Measurements from ENCODE around the gene TRIM54. TPM values are rescaled to one million over a fixed set of nuclear protein-coding genes. Genes with fewer than 3 reads are reported as not detected.

The TRIM54 gene
- total RNA-seq, 1 experiment from 2014 or later = 3.3 TPM

- TF ChIP-seq, protein P1, sequence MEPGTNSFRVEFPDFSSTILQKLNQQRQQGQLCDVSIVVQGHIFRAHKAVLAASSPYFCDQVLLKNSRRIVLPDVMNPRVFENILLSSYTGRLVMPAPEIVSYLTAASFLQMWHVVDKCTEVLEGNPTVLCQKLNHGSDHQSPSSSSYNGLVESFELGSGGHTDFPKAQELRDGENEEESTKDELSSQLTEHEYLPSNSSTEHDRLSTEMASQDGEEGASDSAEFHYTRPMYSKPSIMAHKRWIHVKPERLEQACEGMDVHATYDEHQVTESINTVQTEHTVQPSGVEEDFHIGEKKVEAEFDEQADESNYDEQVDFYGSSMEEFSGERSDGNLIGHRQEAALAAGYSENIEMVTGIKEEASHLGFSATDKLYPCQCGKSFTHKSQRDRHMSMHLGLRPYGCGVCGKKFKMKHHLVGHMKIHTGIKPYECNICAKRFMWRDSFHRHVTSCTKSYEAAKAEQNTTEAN (CRISPR knock-in tag; IDR thresholded peaks at IDR 0.05) = no peak
- TF ChIP-seq RELA (CRISPR knock-in tag; IDR thresholded peaks at IDR 0.05; ENCODE audit: borderline replicate concordance) (no peak), GRHL2 (CRISPR knock-in tag; IDR thresholded peaks at IDR 0.05; ENCODE audit: insufficient replicate concordance, severe bottlenecking) (no peak), TCF7 (CRISPR knock-in tag; IDR thresholded peaks at IDR 0.05; ENCODE audit: low read depth) (no peak), ZMAT4 (CRISPR knock-in tag; IDR thresholded peaks at IDR 0.05) (no peak), TEAD1 (CRISPR knock-in tag; IDR thresholded peaks at IDR 0.05) (no peak), E2F5 (CRISPR knock-in tag; IDR thresholded peaks at IDR 0.05) (no peak), TP53 (CRISPR knock-in tag; IDR thresholded peaks at IDR 0.05) (no peak), ZNF219 (CRISPR knock-in tag; IDR thresholded peaks at IDR 0.05; ENCODE audit: borderline replicate concordance) (no peak)
- TF ChIP-seq, protein P2, sequence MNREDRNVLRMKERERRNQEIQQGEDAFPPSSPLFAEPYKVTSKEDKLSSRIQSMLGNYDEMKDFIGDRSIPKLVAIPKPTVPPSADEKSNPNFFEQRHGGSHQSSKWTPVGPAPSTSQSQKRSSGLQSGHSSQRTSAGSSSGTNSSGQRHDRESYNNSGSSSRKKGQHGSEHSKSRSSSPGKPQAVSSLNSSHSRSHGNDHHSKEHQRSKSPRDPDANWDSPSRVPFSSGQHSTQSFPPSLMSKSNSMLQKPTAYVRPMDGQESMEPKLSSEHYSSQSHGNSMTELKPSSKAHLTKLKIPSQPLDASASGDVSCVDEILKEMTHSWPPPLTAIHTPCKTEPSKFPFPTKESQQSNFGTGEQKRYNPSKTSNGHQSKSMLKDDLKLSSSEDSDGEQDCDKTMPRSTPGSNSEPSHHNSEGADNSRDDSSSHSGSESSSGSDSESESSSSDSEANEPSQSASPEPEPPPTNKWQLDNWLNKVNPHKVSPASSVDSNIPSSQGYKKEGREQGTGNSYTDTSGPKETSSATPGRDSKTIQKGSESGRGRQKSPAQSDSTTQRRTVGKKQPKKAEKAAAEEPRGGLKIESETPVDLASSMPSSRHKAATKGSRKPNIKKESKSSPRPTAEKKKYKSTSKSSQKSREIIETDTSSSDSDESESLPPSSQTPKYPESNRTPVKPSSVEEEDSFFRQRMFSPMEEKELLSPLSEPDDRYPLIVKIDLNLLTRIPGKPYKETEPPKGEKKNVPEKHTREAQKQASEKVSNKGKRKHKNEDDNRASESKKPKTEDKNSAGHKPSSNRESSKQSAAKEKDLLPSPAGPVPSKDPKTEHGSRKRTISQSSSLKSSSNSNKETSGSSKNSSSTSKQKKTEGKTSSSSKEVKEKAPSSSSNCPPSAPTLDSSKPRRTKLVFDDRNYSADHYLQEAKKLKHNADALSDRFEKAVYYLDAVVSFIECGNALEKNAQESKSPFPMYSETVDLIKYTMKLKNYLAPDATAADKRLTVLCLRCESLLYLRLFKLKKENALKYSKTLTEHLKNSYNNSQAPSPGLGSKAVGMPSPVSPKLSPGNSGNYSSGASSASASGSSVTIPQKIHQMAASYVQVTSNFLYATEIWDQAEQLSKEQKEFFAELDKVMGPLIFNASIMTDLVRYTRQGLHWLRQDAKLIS (CRISPR knock-in tag; IDR thresholded peaks at IDR 0.05; ENCODE audit: borderline replicate concordance) = no peak
- TF ChIP-seq, protein P3, sequence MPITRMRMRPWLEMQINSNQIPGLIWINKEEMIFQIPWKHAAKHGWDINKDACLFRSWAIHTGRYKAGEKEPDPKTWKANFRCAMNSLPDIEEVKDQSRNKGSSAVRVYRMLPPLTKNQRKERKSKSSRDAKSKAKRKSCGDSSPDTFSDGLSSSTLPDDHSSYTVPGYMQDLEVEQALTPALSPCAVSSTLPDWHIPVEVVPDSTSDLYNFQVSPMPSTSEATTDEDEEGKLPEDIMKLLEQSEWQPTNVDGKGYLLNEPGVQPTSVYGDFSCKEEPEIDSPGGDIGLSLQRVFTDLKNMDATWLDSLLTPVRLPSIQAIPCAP (CRISPR knock-in tag; IDR thresholded peaks at IDR 0.05) = no peak
- TF ChIP-seq, protein P4, sequence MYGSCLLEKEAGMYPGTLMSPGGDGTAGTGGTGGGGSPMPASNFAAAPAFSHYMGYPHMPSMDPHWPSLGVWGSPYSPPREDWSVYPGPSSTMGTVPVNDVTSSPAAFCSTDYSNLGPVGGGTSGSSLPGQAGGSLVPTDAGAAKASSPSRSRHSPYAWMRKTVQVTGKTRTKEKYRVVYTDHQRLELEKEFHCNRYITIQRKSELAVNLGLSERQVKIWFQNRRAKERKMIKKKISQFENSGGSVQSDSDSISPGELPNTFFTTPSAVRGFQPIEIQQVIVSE (CRISPR knock-in tag; IDR thresholded peaks at IDR 0.05; ENCODE audit: borderline replicate concordance) = no peak
Observed at GRCh38 chr2:27261926-27262298, 20.3 kb upstream of the TRIM54 start (continued).

DNA sequence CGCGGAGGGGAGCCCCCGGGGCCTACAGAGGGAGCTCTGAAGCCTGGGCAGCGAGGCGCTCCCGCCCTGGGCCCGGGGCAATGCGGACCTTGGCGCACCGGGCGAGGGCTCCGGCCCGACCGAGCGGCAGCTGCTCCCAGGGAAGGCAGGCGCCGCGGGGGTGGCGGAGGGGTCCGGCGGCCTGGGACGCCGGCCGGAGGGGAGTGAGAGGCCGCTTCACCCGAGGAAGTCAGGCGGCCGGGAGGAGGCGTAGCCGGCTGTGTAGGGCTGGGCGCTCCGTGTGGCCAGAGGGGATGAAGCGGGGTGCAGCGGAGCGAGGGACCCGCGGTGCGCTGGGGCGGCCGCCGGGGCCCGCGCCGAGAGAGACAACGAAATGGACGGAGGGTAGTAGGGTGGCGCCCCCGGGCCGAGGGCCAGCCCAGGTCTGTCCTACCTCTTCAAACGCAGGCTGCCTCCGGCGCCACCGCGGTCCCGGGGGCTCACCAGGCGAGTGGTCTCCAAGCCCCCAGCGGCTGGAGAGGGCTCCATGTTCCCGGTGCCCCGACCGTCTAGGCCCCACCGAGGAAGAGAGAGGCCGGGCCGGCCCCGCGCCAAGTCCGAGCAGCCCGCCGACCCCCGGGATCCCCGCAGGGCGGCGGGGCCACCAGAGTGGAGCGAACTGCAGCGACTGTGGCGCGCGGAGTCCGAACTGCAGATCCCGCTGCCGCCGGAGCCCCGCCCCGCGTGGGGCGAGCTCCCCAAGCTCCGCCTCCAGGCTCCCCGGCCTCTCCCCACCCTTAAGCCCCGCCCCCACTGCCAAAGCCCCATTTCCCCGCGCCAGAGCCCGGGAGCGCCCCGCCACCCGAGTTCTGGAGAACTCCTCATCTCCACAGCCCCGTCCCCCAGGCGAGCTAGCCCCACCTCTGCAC lies 19.6 kb upstream of the TRIM54 start, which contains the start of gene SLC30A3:
TSS of gene SLC30A3 (minus strand) at position 669 of the 908 bp plus-strand sequence. CDS start at position 528, 141 bp downstream.
- POLR2A ChIA-PET = interaction anchor here (1.9 kb wide), 1 partner anchor 94 kb away, joined by 4 read pairs; the partner anchor contains the start of gene GTF3C2
- Mint-ChIP-seq H3K36me3 (no peaks in the 10 kb centered on the region), H3K4me3 (peak within 1 kb of the TSS; percentile 93), H3K27me3 (ENCODE audit: low read depth) (peaks cover 30% of the 10 kb centered on the region), H3K27ac (no peak within 1 kb of the TSS), H3K4me1 (peaks cover 26% of the 10 kb centered on the region), H3K9me3 (no peaks in the 10 kb centered on the region)
- peak; percentile 66 for DNase-seq (ENCODE audit: low spot score)
- peak; percentile 42 for ATAC-seq
- CTCF ChIA-PET = interaction anchor here (0.5 to 7.7 kb wide), 12 partner anchors 9 to 176 kb away, joined by 3 to 124 read pairs (median 6); partner anchors contain the start of genes TRIM54 and UCN
- TF ChIP-seq TEAD1 (CRISPR knock-in tag; IDR thresholded peaks at IDR 0.05) = peak; percentile 47; the same call in 1 of the 2 replicates
- TF ChIP-seq FOXP1 (CRISPR knock-in tag; IDR thresholded peaks at IDR 0.05; ENCODE audit: borderline replicate concordance) = peak; percentile 29; the same call in 1 of the 2 replicates
- no peak for TF ChIP-seq MYBL2 (CRISPR knock-in tag; IDR thresholded peaks at IDR 0.05)
- TF ChIP-seq, protein P5, sequence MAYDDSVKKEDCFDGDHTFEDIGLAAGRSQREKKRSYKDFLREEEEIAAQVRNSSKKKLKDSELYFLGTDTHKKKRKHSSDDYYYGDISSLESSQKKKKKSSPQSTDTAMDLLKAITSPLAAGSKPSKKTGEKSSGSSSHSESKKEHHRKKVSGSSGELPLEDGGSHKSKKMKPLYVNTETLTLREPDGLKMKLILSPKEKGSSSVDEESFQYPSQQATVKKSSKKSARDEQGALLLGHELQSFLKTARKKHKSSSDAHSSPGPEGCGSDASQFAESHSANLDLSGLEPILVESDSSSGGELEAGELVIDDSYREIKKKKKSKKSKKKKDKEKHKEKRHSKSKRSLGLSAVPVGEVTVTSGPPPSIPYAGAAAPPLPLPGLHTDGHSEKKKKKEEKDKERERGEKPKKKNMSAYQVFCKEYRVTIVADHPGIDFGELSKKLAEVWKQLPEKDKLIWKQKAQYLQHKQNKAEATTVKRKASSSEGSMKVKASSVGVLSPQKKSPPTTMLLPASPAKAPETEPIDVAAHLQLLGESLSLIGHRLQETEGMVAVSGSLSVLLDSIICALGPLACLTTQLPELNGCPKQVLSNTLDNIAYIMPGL (CRISPR knock-in tag; IDR thresholded peaks at IDR 0.05) = peak; percentile 87
- no peak for TF ChIP-seq TCF7 (CRISPR knock-in tag; IDR thresholded peaks at IDR 0.05; ENCODE audit: low read depth)
- peak; percentile 48; the same call in 1 of the 2 replicates for TF ChIP-seq KAT7 (CRISPR knock-in tag; IDR thresholded peaks at IDR 0.05; ENCODE audit: borderline replicate concordance)
- TF ChIP-seq, protein P6, sequence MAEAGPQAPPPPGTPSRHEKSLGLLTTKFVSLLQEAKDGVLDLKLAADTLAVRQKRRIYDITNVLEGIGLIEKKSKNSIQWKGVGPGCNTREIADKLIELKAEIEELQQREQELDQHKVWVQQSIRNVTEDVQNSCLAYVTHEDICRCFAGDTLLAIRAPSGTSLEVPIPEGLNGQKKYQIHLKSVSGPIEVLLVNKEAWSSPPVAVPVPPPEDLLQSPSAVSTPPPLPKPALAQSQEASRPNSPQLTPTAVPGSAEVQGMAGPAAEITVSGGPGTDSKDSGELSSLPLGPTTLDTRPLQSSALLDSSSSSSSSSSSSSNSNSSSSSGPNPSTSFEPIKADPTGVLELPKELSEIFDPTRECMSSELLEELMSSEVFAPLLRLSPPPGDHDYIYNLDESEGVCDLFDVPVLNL (CRISPR knock-in tag; IDR thresholded peaks at IDR 0.05; ENCODE audit: borderline replicate concordance, low read depth) = 0 out of 2 replicates have a peak, but pooled peaks have one; percentile 37
